Renal pelvis (tissue), 4 donors: Measurements from ENCODE around the gene FAM53B. TPM values are rescaled to one million over a fixed set of nuclear protein-coding genes. Genes with fewer than 3 reads are reported as not detected.
A peak's percentile ranks its signal among the peaks of the same experiment; 100 is the strongest.

Experiments
- DNase-seq: peaks from one replicate; pipeline ENCODE4 v3.0.0-alpha.2; 2013
- polyA plus RNA-seq, 3 donors: library from polyadenylated mRNA; unstranded; fragments of 120-200 nt; gene quantifications; one replicate each; pipeline ENCODE4 v1.2.1, GENCODE V29; 2013; ENCODE audit not compliant: insufficient read length in 3 of 3

FAM53B gene
- polyA plus RNA-seq, 3 donors: 24.9 to 30.9 (median 29.1) TPM

- no peak for DNase-seq
Observed at GRCh38 chr10:124730790-124731189, 13.4 kb downstream of the FAM53B start.

GRCh38 chr10:124728830-124729661, 15.1 kb downstream of the FAM53B start:
- no peak for DNase-seq

GRCh38 chr10:124728071-124728829, 15.9 kb downstream of the FAM53B start:
- no peak for DNase-seq

- DNase-seq: no peak
Observed at GRCh38 chr10:124727361-124727960, 16.7 kb downstream of the FAM53B start.

- DNase-seq: no peak
Observed at GRCh38 chr10:124725791-124726190, 18.4 kb downstream of the FAM53B start.

GRCh38 chr10:124725171-124725631, 19.0 kb downstream of the FAM53B start:
- DNase-seq: no peak

- no peak for DNase-seq
Observed at GRCh38 chr10:124724279-124725027, 19.7 kb downstream of the FAM53B start.

- no peak for DNase-seq
Observed at GRCh38 chr10:124723826-124724225, 20.4 kb downstream of the FAM53B start.

GRCh38 chr10:124722798-124723783, 21.1 kb downstream of the FAM53B start:
- DNase-seq: no peak

- DNase-seq: no peak
Observed at GRCh38 chr10:124721330-124722045, 22.7 kb downstream of the FAM53B start.

GRCh38 chr10:124719213-124719851, 24.8 kb downstream of the FAM53B start:
- no peak for DNase-seq

GRCh38 chr10:124717911-124718741, 26.1 kb downstream of the FAM53B start:
- DNase-seq: peak; percentile 88

- DNase-seq: no peak
Observed at GRCh38 chr10:124717041-124717757, 27.0 kb downstream of the FAM53B start.

GRCh38 chr10:124716369-124716768, 27.8 kb downstream of the FAM53B start:
- DNase-seq: peak; percentile 78

- no peak for DNase-seq
Observed at GRCh38 chr10:124715439-124715838, 28.7 kb downstream of the FAM53B start.

- DNase-seq: no peak
Observed at GRCh38 chr10:124713679-124714255, 30.4 kb downstream of the FAM53B start.

GRCh38 chr10:124712704-124713407, 31.3 kb downstream of the FAM53B start:
- DNase-seq: no peak
